AG10803 (cell line): ENCODE data around the gene MRPL14.
"Not testable (repeated sequence)": the region's sequence is repeated elsewhere in the genome, so short reads cannot be mapped to it uniquely, and the experiment has no call there.

Experiments
- DNase-seq: peaks from one replicate; pipeline ENCODE4 v3.0.0; 2010; ENCODE audit warnings: low read depth
- H3K4me3 ChIP-seq: 2 replicates; pipeline ENCODE4 v1.5.1; 2011; ENCODE audit warnings: mild to moderate bottlenecking, low read length, control low read depth
- CTCF ChIP-seq: conservative IDR thresholded peaks from 2 replicates; pipeline ENCODE4 v1.5.1; 2011; ENCODE audit warnings: mild to moderate bottlenecking, low read length, control low read depth, inconsistent platforms

The MRPL14 gene

GRCh38 chr6:44149369-44150012 is 22.2 kb upstream of the MRPL14 start:
- TF ChIP-seq CTCF = no peak
- H3K4me3 ChIP-seq = no peak overlapping the region
- no peak for DNase-seq

GRCh38 chr6:44148306-44148705 is 21.1 kb upstream of the MRPL14 start:
- H3K4me3 ChIP-seq = no peak overlapping the region
- no peak for DNase-seq
- TF ChIP-seq CTCF = no peak

- TF ChIP-seq CTCF = no peak
- no peak overlapping the region for H3K4me3 ChIP-seq
- no peak for DNase-seq
These were observed 20.0 kb upstream of the MRPL14 start for GRCh38 chr6:44147256-44147655.

GRCh38 chr6:44146685-44147084 is 19.4 kb upstream of the MRPL14 start:
- DNase-seq = no peak
- H3K4me3 ChIP-seq = no peak overlapping the region
- no peak for TF ChIP-seq CTCF

- H3K4me3 ChIP-seq = no peak overlapping the region
- DNase-seq = no peak
- no peak for TF ChIP-seq CTCF
These were observed 18.6 kb upstream of the MRPL14 start for GRCh38 chr6:44145839-44146238.

- not testable (repeated sequence) for DNase-seq, H3K4me3 ChIP-seq
These were observed 17.3 kb upstream of the MRPL14 start for GRCh38 chr6:44144536-44144935.

GRCh38 chr6:44143731-44144130 is 16.5 kb upstream of the MRPL14 start:
- DNase-seq = no peak
- TF ChIP-seq CTCF = no peak
- H3K4me3 ChIP-seq = no peak overlapping the region

- no peak for TF ChIP-seq CTCF
- H3K4me3 ChIP-seq = no peak overlapping the region
- no peak for DNase-seq
These were observed 15.6 kb upstream of the MRPL14 start for GRCh38 chr6:44142835-44143234.
